Thoracic aorta (tissue), 2 donors: ENCODE measurements around the gene SLC30A1. TPM values are rescaled to one million over a fixed set of nuclear protein-coding genes. Genes with fewer than 3 reads are reported as not detected.

Experiments
- ATAC-seq: fragments of 150-250 bp; one replicate; pipeline ENCODE4 v1.8.0; 2017; ENCODE audit warnings: low read depth; ENCODE audit not compliant: insufficient number of reproducible peaks, low FRiP score
- DNase-seq: peaks from one replicate; pipeline ENCODE4 v3.0.0-alpha.2; 2020; ENCODE audit warnings: low spot score
- H3K27ac ChIP-seq, 2 donors: fragments of 200-600 bp; sonication (generic); 1 replicate in 1 of 2; 2 replicates in 1 of 2; pipeline ENCODE4 v1.5.1; 2016; ENCODE audit warnings: mild to moderate bottlenecking in 2 of 2, moderate library complexity in 2 of 2
- H3K27me3 ChIP-seq: fragments of 200-600 bp; sonication (generic); replicated peaks from 2 replicates; pipeline ENCODE4 v1.6.0; 2016; ENCODE audit warnings: mild to moderate bottlenecking; ENCODE audit not compliant: insufficient read depth
- H3K36me3 ChIP-seq: fragments of 200-600 bp; sonication (generic); one replicate; pipeline ENCODE4 v1.5.1; 2016
- H3K4me1 ChIP-seq, 2 donors: fragments of 200-600 bp; sonication (generic); 1 replicate in 1 of 2; 2 replicates in 1 of 2; pipeline versions ENCODE4 v1.5.1 to v1.6.0; 2016; ENCODE audit warnings: low read depth in 2 of 2, mild to moderate bottlenecking in 1 of 2; ENCODE audit not compliant: control insufficient read depth in 1 of 2
- H3K4me3 ChIP-seq: fragments of 200-600 bp; sonication (generic); 2 replicates; pipeline ENCODE4 v1.5.1; 2016; ENCODE audit warnings: mild to moderate bottlenecking
- H3K9me3 ChIP-seq: fragments of 200-600 bp; sonication (generic); 2 replicates; pipeline ENCODE4 v1.5.1; 2016
- total RNA-seq, 2 donors: library from RNA; depleted of rRNA; stranded (reverse); fragments of >200 nt; gene quantifications; one replicate each; pipeline versions ENCODE4 v1.1.0 to v1.2.3, GENCODE V29; 2016
- TF ChIP-seq, protein P1 (sequence below): fragments of 200-600 bp; sonication (generic); IDR thresholded peaks from one replicate; pipeline ENCODE4 v1.5.1; 2019; ENCODE audit warnings: antibody characterized with exemption

Gene SLC30A1
- total RNA-seq, 2 donors from 2014 or later, result 8.8 to 23.9 TPM

DNA sequence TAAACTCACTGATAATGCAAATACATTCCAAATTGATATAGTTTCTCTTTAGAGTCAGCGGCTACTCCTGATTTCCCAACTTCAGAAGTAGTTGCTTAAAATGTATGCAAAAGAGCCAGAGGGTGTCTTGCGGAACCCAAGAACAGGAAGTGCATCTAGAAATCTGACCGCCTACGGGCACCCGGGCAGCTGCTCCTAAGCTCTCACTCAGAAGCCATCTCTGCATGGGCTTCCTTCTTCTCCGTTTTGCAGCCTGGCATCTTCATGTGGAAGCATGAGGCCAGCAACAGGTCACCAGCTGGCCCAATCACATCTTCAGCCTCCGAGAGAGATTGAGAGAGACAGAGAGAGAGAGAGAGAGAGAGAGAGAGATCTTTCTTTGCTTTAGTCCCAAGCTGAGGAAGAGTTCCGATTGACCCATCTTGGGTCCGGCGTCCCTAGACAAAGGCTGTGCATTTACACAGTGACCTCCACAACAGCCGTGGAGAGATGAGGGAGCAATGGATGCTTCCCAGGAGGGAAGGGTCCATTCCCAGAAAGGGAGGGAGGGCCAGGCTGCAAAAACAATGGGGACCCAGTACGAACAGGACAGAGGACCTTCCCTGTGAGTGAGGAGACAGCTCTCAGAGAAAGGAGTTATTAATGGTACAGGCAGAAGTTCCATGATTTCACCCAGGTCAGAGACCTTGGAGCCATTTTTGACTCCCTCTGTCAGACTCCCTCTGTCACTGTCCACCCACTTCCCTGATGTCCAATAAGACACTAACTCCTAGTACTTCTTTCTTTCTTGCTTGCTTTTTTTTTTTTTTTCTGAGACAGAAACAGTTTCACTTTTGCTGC, 28.2 kb upstream of the SLC30A1 start:
- TF ChIP-seq, protein P1, sequence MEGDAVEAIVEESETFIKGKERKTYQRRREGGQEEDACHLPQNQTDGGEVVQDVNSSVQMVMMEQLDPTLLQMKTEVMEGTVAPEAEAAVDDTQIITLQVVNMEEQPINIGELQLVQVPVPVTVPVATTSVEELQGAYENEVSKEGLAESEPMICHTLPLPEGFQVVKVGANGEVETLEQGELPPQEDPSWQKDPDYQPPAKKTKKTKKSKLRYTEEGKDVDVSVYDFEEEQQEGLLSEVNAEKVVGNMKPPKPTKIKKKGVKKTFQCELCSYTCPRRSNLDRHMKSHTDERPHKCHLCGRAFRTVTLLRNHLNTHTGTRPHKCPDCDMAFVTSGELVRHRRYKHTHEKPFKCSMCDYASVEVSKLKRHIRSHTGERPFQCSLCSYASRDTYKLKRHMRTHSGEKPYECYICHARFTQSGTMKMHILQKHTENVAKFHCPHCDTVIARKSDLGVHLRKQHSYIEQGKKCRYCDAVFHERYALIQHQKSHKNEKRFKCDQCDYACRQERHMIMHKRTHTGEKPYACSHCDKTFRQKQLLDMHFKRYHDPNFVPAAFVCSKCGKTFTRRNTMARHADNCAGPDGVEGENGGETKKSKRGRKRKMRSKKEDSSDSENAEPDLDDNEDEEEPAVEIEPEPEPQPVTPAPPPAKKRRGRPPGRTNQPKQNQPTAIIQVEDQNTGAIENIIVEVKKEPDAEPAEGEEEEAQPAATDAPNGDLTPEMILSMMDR, result no peak
- no peak for ATAC-seq
- Histone ChIP-seq H3K4me3 (peak overlapping the region; percentile 13), H3K4me1 (peaks cover 3 to 30% of the 10 kb centered on the region in 2 donors), H3K27ac (peak overlapping the region in 1 of 2 donors; percentile 13), H3K36me3 (no peaks in the 10 kb centered on the region), H3K27me3 (no peaks in the 10 kb centered on the region), H3K9me3 (no peaks in the 10 kb centered on the region)
- DNase-seq, result no peak

DNA sequence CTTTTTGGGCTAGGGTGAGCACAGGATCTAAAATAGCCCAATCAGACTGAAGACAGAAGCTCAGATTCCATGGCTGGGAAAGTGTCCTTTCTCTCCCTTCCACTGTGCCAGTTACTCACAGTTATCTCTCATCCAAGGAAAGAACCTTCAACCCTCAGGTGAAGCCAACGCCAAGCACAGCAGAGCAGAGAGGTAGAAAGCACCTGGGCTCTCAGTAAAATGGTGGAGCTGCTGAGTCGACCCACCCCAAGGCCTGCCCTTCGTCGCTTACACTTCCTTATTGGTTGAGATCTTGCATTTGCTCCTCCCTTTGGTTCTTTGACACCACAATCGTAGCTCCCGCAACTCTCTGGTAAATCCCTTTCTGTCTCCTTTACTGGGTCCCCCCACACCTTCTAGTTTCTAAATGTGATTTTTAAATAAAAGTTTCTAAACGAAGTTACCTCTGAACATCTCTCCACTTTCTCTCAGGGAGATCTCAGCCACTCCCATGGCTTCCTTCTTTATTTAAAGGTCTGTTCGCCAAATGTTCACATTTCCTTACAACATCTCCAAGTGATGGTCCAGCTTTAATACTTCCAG, 27.5 kb upstream of the SLC30A1 start:
- H3K27me3 ChIP-seq, result no peaks in the 10 kb centered on the region
- H3K27ac ChIP-seq, result no peak overlapping the region
- H3K4me1 ChIP-seq, result peaks cover 3 to 23% of the 10 kb centered on the region in 2 donors
- TF ChIP-seq, protein P1, result no peak
- H3K36me3 ChIP-seq, result no peaks in the 10 kb centered on the region
- peak overlapping the region; percentile 13 for H3K4me3 ChIP-seq
- DNase-seq (no peak), ATAC-seq (no peak)
- H3K9me3 ChIP-seq, result no peaks in the 10 kb centered on the region

DNA sequence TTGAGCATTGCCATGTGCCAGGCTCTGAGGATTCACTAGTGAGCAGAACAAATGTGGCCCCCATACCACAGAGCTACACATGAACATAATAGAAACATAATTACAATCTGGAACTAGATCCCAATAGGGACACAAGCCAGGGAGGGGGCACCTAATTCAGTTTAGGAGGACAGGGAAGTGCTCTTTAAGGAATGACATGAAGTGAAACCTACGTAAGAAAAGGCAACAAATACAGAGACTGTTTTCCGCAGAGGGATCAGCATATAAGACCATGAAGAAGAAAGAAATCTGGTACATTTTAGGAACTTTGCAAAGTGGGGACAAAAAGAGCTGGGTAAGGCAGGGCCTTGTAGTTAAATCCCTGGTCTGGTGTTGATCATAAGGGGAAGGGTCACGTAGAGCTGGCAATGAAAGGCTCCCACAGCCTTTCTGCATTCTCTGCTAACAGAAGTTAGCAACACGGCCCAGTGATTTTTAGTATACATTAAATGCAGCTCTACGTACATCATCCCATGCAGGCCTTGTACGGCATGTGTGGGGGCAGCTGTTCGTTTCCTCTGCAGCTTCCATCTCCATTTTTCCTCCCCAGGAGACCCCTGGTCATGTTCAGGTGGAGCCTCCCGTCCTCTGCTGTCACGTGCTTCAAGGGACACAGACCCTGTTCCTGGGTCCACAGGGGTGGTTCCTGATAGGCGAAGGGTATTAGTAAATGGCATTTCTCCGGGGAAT, 26.8 kb upstream of the SLC30A1 start:
- DNase-seq, result no peak
- no peak for ATAC-seq
- H3K36me3 ChIP-seq, result no peaks in the 10 kb centered on the region
- peaks cover 3 to 17% of the 10 kb centered on the region in 2 donors for H3K4me1 ChIP-seq
- H3K27me3 ChIP-seq, result no peaks in the 10 kb centered on the region
- peak overlapping the region; percentile 13 for H3K4me3 ChIP-seq
- no peaks in the 10 kb centered on the region for H3K9me3 ChIP-seq
- no peak overlapping the region for H3K27ac ChIP-seq
- TF ChIP-seq, protein P1, result no peak

DNA sequence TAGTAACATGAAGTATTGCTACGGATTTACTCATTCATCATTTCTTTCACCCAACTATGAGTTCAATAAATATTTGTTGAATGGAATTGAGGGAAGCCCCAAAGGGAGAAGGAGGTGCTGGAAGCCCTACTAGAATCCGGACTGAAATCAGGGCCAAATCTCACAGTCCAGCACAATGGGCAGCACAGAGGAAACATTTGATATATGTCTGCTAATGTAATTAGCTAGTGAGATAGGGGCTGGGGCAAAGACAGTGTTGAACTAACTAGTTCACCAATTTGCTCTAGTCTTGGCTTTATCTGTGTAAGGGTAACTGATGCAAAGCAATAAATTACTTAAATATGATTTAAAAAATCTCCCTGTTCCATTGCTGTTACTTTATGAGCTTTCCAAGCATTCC, 26.1 kb upstream of the SLC30A1 start:
- no peak for DNase-seq
- no peaks in the 10 kb centered on the region for H3K36me3 ChIP-seq
- H3K4me3 ChIP-seq, result no peak overlapping the region
- H3K9me3 ChIP-seq, result no peaks in the 10 kb centered on the region
- no peak overlapping the region for H3K27ac ChIP-seq
- peaks cover 3 to 13% of the 10 kb centered on the region in 2 donors for H3K4me1 ChIP-seq
- H3K27me3 ChIP-seq, result no peaks in the 10 kb centered on the region
- TF ChIP-seq, protein P1, result no peak
- ATAC-seq, result no peak

DNA sequence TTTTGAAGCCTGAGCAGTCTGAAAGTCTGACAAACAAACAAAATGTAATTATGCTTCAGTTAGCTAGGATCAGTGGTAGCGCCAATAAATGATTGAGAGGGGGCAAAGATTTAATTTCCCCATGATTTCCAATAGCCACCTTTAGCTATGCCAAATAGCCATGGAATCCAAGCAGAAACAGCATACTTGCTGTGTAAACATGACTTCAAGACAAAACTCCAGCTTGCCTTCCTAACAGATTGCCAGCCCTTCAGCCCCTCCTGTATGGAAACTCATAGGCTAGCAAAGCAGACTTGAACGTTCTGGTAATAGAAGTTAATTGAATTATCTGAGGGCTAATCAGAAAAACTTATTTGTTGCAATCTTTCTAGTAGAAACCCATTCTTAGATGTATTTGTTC, 25.6 kb upstream of the SLC30A1 start:
- peaks cover 2 to 10% of the 10 kb centered on the region in 2 donors for H3K4me1 ChIP-seq
- no peak overlapping the region for H3K27ac ChIP-seq
- H3K36me3 ChIP-seq, result no peaks in the 10 kb centered on the region
- TF ChIP-seq, protein P1, result no peak
- DNase-seq (no peak), ATAC-seq (no peak)
- H3K27me3 ChIP-seq, result no peaks in the 10 kb centered on the region
- no peak overlapping the region for H3K4me3 ChIP-seq
- H3K9me3 ChIP-seq, result no peaks in the 10 kb centered on the region
